GM23338 (cell line): ENCODE data around the gene ZFYVE26. TPM values are rescaled to one million over a fixed set of nuclear protein-coding genes. Genes with fewer than 3 reads are reported as not detected.

Experiments used
- ATAC-seq: fragments of 200-7000 bp; cut with Tn5 transposase; 3 replicates; pipeline ENCODE4 v1.9.1; 2020
- DNase-seq: peaks from one replicate; pipeline ENCODE4 v3.0.0-alpha.2; 2015; ENCODE audit warnings: low spot score
- H2AFZ ChIP-seq: fragments of 200-600 bp; sonication (generic); 2 replicates; pipeline ENCODE4 v1.8.0; 2016; ENCODE audit warnings: antibody characterized with exemption, mild to moderate bottlenecking, moderate library complexity
- H3F3A ChIP-seq: fragments of 200-600 bp; sonication (generic); replicated peaks from 2 replicates; pipeline ENCODE4 v1.8.0; 2017; ENCODE audit warnings: antibody characterized with exemption, mixed run types, low read depth
- H3K27ac ChIP-seq: fragments of 200-600 bp; sonication (generic); 2 replicates; pipeline ENCODE4 v1.6.1; 2016; ENCODE audit warnings: low read depth
- H3K27me3 ChIP-seq: fragments of 200-600 bp; sonication (generic); 2 replicates; pipeline ENCODE4 v1.8.0; 2016; ENCODE audit warnings: mild to moderate bottlenecking, mixed run types, moderate library complexity; ENCODE audit not compliant: insufficient read depth
- H3K36me3 ChIP-seq: fragments of 200-600 bp; sonication (generic); 2 replicates; pipeline ENCODE4 v1.8.0; 2016; ENCODE audit warnings: mild to moderate bottlenecking; ENCODE audit not compliant: insufficient read depth
- H3K4me1 ChIP-seq: fragments of 200-600 bp; sonication (generic); 2 replicates; pipeline ENCODE4 v1.8.0; 2016; ENCODE audit warnings: mild to moderate bottlenecking, moderate library complexity; ENCODE audit not compliant: insufficient read depth
- H3K4me2 ChIP-seq: fragments of 200-600 bp; sonication (generic); 2 replicates; pipeline ENCODE4 v1.7.1; 2017; ENCODE audit warnings: mixed run types
- H3K4me3 ChIP-seq: fragments of 200-600 bp; sonication (generic); 2 replicates; pipeline ENCODE4 v1.6.1; 2016; ENCODE audit warnings: mixed run types
- H3K79me2 ChIP-seq: fragments of 200-600 bp; sonication (generic); replicated peaks from 2 replicates; pipeline ENCODE4 v1.8.0; 2017; ENCODE audit warnings: mild to moderate bottlenecking; ENCODE audit not compliant: insufficient read depth
- H3K9me2 ChIP-seq: fragments of 200-600 bp; sonication (generic); 2 replicates; pipeline ENCODE4 v1.8.0; 2017; ENCODE audit not compliant: insufficient read depth
- H4K20me1 ChIP-seq: fragments of 200-600 bp; sonication (generic); replicated peaks from 2 replicates; pipeline ENCODE4 v1.8.0; 2017; ENCODE audit warnings: mild to moderate bottlenecking; ENCODE audit not compliant: insufficient read depth
- H3K27ac Mint-ChIP-seq: 2 replicates; pipeline ENCODE4 v1.8.0; 2020; ENCODE audit warnings: inconsistent platforms, mild to moderate bottlenecking, moderate library complexity, mixed read lengths
- H3K27me3 Mint-ChIP-seq: 3 replicates; pipeline ENCODE4 v1.8.0; 2022; ENCODE audit warnings: low read depth, mild to moderate bottlenecking, moderate library complexity, mixed read lengths, inconsistent platforms; ENCODE audit not compliant: insufficient read depth, poor library complexity
- H3K36me3 Mint-ChIP-seq: 3 replicates; pipeline ENCODE4 v1.8.0; 2021; ENCODE audit warnings: low read depth, mild to moderate bottlenecking, inconsistent platforms, moderate library complexity, mixed read lengths
- H3K4me1 Mint-ChIP-seq: 3 replicates; pipeline ENCODE4 v1.8.0; 2020; ENCODE audit warnings: mild to moderate bottlenecking, inconsistent platforms, mixed read lengths
- H3K4me3 Mint-ChIP-seq: 3 replicates; pipeline ENCODE4 v1.8.0; 2021; ENCODE audit warnings: moderate library complexity, mild to moderate bottlenecking, inconsistent platforms, mixed read lengths
- H3K9me3 Mint-ChIP-seq: 3 replicates; pipeline ENCODE4 v1.8.0; 2020; ENCODE audit warnings: moderate library complexity, mild to moderate bottlenecking, inconsistent platforms, mixed read lengths
- EZH2 ChIP-seq: fragments of 200-600 bp; sonication (generic); IDR thresholded peaks from one replicate; pipeline ENCODE4 v1.8.0; 2017; ENCODE audit warnings: antibody characterized with exemption, mild to moderate bottlenecking, low read depth; ENCODE audit not compliant: unreplicated experiment
- EZH2phosphoT487 ChIP-seq: fragments of 200-600 bp; sonication (generic); IDR thresholded peaks from one replicate; pipeline ENCODE4 v1.8.1; 2018; ENCODE audit warnings: antibody characterized with exemption; ENCODE audit not compliant: unreplicated experiment
- JUNB ChIP-seq: IDR thresholded peaks from one replicate; pipeline ENCODE4 v1.6.1; 2016; ENCODE audit warnings: antibody characterized with exemption; ENCODE audit not compliant: unreplicated experiment
- STAT1 ChIP-seq: IDR thresholded peaks from one replicate; pipeline ENCODE4 v1.6.1; 2016; ENCODE audit warnings: antibody characterized with exemption; ENCODE audit not compliant: unreplicated experiment
- ZNF114 ChIP-seq: fragments of 250-450 bp; sonication (Bioruptor Pico); IDR thresholded peaks from 2 replicates; pipeline ENCODE4 v1.5.0; 2020; ENCODE audit warnings: mild to moderate bottlenecking, moderate library complexity
- ZNF331 ChIP-seq: fragments of 250-450 bp; sonication (Bioruptor Pico); IDR thresholded peaks from 2 replicates; pipeline ENCODE4 v1.5.0; 2020; ENCODE audit warnings: low read depth, mild to moderate bottlenecking, moderate library complexity
- polyA plus RNA-seq: library from polyadenylated mRNA; unstranded; fragments of >200 nt; fragmentation: Nextera tagmentation; extraction: Ambion mirVana; gene quantifications from 2 replicates; pipeline ENCODE4 v1.2.1, GENCODE V29; 2016
- total RNA-seq: library from RNA; depleted of rRNA; stranded (reverse); fragments of >200 nt; shearing (Covaris generic); gene quantifications from 2 replicates; pipeline ENCODE4 v1.2.3, GENCODE V29; 2014
- TF ChIP-seq, protein P1 (sequence below): fragments of 250-450 bp; sonication (Bioruptor Pico); IDR thresholded peaks from 2 replicates; pipeline ENCODE4 v1.5.0; 2020; ENCODE audit warnings: mild to moderate bottlenecking, moderate library complexity
- TF ChIP-seq, protein P2 (sequence below): IDR thresholded peaks from one replicate; pipeline ENCODE4 v1.6.1; 2018; ENCODE audit warnings: antibody characterized with exemption; ENCODE audit not compliant: unreplicated experiment
- TF ChIP-seq, protein P3 (sequence below): IDR thresholded peaks from 2 replicates; pipeline ENCODE4 v1.6.1; 2016; ENCODE audit warnings: antibody characterized with exemption

Gene ZFYVE26
- total and polyA plus RNA-seq, 2 experiments from 2014 or later, result 5.6 to 36.0 TPM

DNA sequence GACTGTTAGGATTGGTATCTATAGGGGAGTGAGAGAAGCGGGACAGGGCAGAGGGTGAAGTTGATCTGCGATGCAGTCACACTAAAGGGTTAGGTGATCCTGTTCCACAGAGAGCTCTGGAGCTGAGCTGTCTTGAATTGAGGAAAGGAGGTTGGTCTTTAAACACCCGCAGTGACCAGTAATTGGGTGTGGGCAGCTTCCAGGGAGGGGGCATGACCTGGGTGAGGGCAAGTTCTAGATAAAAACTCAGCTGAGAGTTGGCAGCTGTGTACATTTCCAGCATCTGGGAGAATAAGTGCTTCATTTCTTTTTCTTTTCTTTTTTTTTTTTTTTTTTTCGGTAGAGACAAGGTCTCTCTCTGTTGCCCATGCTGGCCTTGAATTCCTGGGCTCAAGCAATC, 79.6 kb downstream of the ZFYVE26 start:
- H3K9me3 Mint-ChIP-seq, result no peaks in the 10 kb centered on the region

DNA sequence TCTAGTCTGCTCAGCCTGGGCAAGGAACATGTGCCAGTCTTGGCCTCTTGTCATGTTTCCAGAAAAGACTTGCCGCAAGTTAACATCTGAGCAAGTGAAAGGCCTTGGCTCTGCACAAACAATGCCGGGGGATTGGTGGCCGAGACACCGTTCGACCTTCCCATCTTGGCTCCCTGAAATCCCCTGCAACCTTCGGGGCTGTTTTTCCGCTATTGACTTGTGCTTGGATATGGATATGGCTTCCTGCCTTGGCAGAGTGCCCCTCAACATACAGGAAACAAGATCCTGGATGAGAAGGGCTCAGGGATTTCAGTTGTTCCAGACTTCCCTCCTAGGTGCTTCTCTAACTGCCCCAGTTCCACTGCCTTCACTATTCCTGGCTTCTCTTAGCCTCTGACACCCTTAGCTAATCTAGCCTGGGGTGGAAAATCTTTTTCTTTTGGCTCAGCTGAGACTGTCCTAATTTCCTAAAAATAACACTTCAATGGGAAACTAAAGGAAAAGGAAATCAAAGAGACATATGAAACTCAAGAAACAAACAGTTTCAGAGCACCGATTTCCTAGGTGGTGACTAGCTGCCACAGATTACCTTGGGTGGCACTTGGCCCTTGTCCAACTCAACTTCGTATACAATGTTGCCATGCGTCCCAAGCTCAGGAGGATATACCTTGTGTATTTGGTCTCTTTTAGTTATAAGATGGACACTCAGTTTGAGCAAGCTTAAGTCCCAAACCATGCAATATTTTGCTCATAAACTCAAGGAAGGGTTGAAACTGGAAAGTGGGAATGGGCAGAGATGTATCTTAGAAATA, 80.8 kb downstream of the ZFYVE26 start:
- Histone ChIP-seq H2AFZ (peak overlapping the region; percentile 40; the same call in 1 of the 2 replicates), H3K79me2 (no peaks in the 10 kb centered on the region)
- no peak overlapping the region for H3K27ac Mint-ChIP-seq
- TF ChIP-seq, protein P1, sequence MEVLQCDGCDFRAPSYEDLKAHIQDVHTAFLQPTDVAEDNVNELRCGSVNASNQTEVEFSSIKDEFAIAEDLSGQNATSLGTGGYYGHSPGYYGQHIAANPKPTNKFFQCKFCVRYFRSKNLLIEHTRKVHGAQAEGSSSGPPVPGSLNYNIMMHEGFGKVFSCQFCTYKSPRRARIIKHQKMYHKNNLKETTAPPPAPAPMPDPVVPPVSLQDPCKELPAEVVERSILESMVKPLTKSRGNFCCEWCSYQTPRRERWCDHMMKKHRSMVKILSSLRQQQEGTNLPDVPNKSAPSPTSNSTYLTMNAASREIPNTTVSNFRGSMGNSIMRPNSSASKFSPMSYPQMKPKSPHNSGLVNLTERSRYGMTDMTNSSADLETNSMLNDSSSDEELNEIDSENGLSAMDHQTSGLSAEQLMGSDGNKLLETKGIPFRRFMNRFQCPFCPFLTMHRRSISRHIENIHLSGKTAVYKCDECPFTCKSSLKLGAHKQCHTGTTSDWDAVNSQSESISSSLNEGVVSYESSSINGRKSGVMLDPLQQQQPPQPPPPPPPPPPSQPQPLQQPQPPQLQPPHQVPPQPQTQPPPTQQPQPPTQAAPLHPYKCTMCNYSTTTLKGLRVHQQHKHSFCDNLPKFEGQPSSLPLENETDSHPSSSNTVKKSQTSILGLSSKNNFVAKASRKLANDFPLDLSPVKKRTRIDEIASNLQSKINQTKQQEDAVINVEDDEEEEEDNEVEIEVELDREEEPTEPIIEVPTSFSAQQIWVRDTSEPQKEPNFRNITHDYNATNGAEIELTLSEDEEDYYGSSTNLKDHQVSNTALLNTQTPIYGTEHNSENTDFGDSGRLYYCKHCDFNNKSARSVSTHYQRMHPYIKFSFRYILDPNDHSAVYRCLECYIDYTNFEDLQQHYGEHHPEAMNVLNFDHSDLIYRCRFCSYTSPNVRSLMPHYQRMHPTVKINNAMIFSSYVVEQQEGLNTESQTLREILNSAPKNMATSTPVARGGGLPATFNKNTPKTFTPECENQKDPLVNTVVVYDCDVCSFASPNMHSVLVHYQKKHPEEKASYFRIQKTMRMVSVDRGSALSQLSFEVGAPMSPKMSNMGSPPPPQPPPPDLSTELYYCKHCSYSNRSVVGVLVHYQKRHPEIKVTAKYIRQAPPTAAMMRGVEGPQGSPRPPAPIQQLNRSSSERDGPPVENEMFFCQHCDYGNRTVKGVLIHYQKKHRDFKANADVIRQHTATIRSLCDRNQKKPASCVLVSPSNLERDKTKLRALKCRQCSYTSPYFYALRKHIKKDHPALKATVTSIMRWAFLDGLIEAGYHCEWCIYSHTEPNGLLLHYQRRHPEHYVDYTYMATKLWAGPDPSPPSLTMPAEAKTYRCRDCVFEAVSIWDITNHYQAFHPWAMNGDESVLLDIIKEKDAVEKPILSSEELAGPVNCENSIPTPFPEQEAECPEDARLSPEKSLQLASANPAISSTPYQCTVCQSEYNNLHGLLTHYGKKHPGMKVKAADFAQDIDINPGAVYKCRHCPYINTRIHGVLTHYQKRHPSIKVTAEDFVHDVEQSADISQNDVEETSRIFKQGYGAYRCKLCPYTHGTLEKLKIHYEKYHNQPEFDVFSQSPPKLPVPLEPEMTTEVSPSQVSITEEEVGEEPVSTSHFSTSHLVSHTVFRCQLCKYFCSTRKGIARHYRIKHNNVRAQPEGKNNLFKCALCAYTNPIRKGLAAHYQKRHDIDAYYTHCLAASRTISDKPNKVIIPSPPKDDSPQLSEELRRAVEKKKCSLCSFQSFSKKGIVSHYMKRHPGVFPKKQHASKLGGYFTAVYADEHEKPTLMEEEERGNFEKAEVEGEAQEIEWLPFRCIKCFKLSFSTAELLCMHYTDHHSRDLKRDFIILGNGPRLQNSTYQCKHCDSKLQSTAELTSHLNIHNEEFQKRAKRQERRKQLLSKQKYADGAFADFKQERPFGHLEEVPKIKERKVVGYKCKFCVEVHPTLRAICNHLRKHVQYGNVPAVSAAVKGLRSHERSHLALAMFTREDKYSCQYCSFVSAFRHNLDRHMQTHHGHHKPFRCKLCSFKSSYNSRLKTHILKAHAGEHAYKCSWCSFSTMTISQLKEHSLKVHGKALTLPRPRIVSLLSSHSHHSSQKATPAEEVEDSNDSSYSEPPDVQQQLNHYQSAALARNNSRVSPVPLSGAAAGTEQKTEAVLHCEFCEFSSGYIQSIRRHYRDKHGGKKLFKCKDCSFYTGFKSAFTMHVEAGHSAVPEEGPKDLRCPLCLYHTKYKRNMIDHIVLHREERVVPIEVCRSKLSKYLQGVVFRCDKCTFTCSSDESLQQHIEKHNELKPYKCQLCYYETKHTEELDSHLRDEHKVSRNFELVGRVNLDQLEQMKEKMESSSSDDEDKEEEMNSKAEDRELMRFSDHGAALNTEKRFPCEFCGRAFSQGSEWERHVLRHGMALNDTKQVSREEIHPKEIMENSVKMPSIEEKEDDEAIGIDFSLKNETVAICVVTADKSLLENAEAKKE (CRISPR knock-in tag), result no peak
- no peak for TF ChIP-seq ZNF331 (CRISPR knock-in tag)
- no peak for TF ChIP-seq EZH2

More for the DNA sequence above, 79.6 kb downstream of the ZFYVE26 start:
- Histone ChIP-seq H3K79me2 (no peaks in the 10 kb centered on the region), H3K27me3 (no peaks in the 10 kb centered on the region), H3K4me3 (no peak overlapping the region), H3K36me3 (no peaks in the 10 kb centered on the region), H3K4me2 (no peak overlapping the region), H3K9me2 (no peaks in the 10 kb centered on the region), H4K20me1 (no peaks in the 10 kb centered on the region), H3K4me1 (0 out of 2 replicates have a peak, but pooled peaks cover 3% of the 10 kb centered on the region), H2AFZ (no peak overlapping the region), H3F3A (no peaks in the 10 kb centered on the region), H3K27ac (no peak overlapping the region)
- Mint-ChIP-seq H3K27ac (no peak overlapping the region), H3K4me1 (peaks cover 13% of the 10 kb centered on the region), H3K27me3 (peaks cover 2% of the 10 kb centered on the region), H3K36me3 (no peaks in the 10 kb centered on the region), H3K4me3 (no peak overlapping the region)
- DNase-seq, result no peak
- ATAC-seq, result no peak
- no peak for TF ChIP-seq JUNB
- no peak for TF ChIP-seq ZNF114 (CRISPR knock-in tag)
- TF ChIP-seq EZH2, result no peak
- TF ChIP-seq STAT1, result no peak
- TF ChIP-seq ZNF331 (CRISPR knock-in tag), result no peak
- TF ChIP-seq, protein P2, sequence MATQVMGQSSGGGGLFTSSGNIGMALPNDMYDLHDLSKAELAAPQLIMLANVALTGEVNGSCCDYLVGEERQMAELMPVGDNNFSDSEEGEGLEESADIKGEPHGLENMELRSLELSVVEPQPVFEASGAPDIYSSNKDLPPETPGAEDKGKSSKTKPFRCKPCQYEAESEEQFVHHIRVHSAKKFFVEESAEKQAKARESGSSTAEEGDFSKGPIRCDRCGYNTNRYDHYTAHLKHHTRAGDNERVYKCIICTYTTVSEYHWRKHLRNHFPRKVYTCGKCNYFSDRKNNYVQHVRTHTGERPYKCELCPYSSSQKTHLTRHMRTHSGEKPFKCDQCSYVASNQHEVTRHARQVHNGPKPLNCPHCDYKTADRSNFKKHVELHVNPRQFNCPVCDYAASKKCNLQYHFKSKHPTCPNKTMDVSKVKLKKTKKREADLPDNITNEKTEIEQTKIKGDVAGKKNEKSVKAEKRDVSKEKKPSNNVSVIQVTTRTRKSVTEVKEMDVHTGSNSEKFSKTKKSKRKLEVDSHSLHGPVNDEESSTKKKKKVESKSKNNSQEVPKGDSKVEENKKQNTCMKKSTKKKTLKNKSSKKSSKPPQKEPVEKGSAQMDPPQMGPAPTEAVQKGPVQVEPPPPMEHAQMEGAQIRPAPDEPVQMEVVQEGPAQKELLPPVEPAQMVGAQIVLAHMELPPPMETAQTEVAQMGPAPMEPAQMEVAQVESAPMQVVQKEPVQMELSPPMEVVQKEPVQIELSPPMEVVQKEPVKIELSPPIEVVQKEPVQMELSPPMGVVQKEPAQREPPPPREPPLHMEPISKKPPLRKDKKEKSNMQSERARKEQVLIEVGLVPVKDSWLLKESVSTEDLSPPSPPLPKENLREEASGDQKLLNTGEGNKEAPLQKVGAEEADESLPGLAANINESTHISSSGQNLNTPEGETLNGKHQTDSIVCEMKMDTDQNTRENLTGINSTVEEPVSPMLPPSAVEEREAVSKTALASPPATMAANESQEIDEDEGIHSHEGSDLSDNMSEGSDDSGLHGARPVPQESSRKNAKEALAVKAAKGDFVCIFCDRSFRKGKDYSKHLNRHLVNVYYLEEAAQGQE, result no peak
- no peak for TF ChIP-seq EZH2phosphoT487
- TF ChIP-seq, protein P3, sequence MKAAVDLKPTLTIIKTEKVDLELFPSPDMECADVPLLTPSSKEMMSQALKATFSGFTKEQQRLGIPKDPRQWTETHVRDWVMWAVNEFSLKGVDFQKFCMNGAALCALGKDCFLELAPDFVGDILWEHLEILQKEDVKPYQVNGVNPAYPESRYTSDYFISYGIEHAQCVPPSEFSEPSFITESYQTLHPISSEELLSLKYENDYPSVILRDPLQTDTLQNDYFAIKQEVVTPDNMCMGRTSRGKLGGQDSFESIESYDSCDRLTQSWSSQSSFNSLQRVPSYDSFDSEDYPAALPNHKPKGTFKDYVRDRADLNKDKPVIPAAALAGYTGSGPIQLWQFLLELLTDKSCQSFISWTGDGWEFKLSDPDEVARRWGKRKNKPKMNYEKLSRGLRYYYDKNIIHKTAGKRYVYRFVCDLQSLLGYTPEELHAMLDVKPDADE, result no peak

More for the DNA sequence above, 80.8 kb downstream of the ZFYVE26 start:
- no peaks in the 10 kb centered on the region for H3K27me3 ChIP-seq
- Mint-ChIP-seq H3K4me3 (no peak overlapping the region), H3K9me3 (no peaks in the 10 kb centered on the region), H3K27me3 (peaks cover 2% of the 10 kb centered on the region), H3K4me1 (peaks cover 13% of the 10 kb centered on the region), H3K36me3 (no peaks in the 10 kb centered on the region)
- no peak for ATAC-seq
- H3K36me3 ChIP-seq, result no peaks in the 10 kb centered on the region
- H3K27ac ChIP-seq, result no peak overlapping the region
- H3K4me1 ChIP-seq, result 0 out of 2 replicates have a peak, but pooled peaks cover 3% of the 10 kb centered on the region
- no peak for DNase-seq
- H4K20me1 ChIP-seq, result no peaks in the 10 kb centered on the region
- H3K9me2 ChIP-seq, result no peaks in the 10 kb centered on the region
- H3K4me3 ChIP-seq, result no peak overlapping the region
- H3K4me2 ChIP-seq, result no peak overlapping the region
- H3F3A ChIP-seq, result no peaks in the 10 kb centered on the region
